Endothelial cell of umbilical vein (primary cell): ENCODE data around the gene TMEM120B. TPM values are rescaled to one million over a fixed set of nuclear protein-coding genes. Genes with fewer than 3 reads are reported as not detected.
"Not testable (repeated sequence)": the region's sequence is repeated elsewhere in the genome, so short reads cannot be mapped to it uniquely, and the experiment has no call there.

Experiments used
- BruUV-seq: library from RNA; stranded (reverse); fragments of 400-500 nt; replicated peaks from 2 replicates; lab custom pipeline; 2021; lab: Mats Ljungman, UMichigan
- CTCF ChIA-PET: fragments of 300-600, 350-600 bp; sonication (Branson Sonifier 250); formaldehyde crosslinking; loops from one replicate; lab custom pipeline; 2021; ENCODE audit warnings: antibody characterized with exemption, inconsistent platforms; lab: Charles Lee
- POLR2A ChIA-PET: fragments of 300-600, 350-600 bp; sonication (Branson Sonifier 250); formaldehyde crosslinking; loops from one replicate; lab custom pipeline; 2021; ENCODE audit warnings: antibody characterized with exemption, inconsistent platforms; lab: Charles Lee
- DNase-seq: peaks from one replicate; pipeline ENCODE4 v3.0.0-alpha.2; 2011; ENCODE audit warnings: low read depth, low spot score
- FAIRE-seq: peaks from 2 replicates; lab custom pipeline; 2011; peaks lifted over from hg19 to GRCh38; lab: Jason Lieb, UNC
- H2AFZ ChIP-seq: 2 replicates; pipeline ENCODE4 v1.6.0; 2012; ENCODE audit warnings: low read depth, low read length, control low read depth, inconsistent platforms
- H3K27ac ChIP-seq: 2 replicates; pipeline ENCODE4 v1.5.1; 2011; ENCODE audit warnings: low read depth, mild to moderate bottlenecking, control low read depth, low read length, moderate library complexity; ENCODE audit not compliant: insufficient read depth
- H3K27me3 ChIP-seq, 2 experiments: 2 replicates each; pipeline versions ENCODE4 v1.6.0 to v1.6.1; 2011; ENCODE audit warnings: low read length in 2 of 2, mixed read lengths in 1 of 2; ENCODE audit not compliant: control insufficient read depth in 2 of 2, insufficient read depth in 2 of 2
- H3K36me3 ChIP-seq, 2 experiments: 2 replicates in 1 of 2; 3 replicates in 1 of 2; pipeline ENCODE4 v1.5.1; 2011; ENCODE audit warnings: low read length in 2 of 2, mild to moderate bottlenecking in 1 of 2, moderate library complexity in 1 of 2; ENCODE audit not compliant: control insufficient read depth in 2 of 2, insufficient read depth in 2 of 2; ENCODE audit errors: extremely low read depth in 1 of 2
- H3K4me1 ChIP-seq: 3 replicates; pipeline ENCODE4 v1.5.1; 2011; ENCODE audit warnings: mild to moderate bottlenecking, low read length; ENCODE audit not compliant: control insufficient read depth, insufficient read depth; ENCODE audit errors: extremely low read depth
- H3K4me2 ChIP-seq: 2 replicates; pipeline ENCODE4 v1.6.1; 2011; ENCODE audit warnings: low read length, control low read depth, mixed read lengths; ENCODE audit not compliant: insufficient read depth
- H3K4me3 ChIP-seq, 3 experiments: fragments of 200-600 bp in 1 of 3; sonication (generic), shearing (Covaris generic) in 1 of 3; replicated peaks in 1 of 3; 2 replicates each; pipeline ENCODE4 v1.5.1; 2011 to 2016; ENCODE audit warnings: control low read depth in 3 of 3, low read length in 3 of 3, mild to moderate bottlenecking in 2 of 3, inconsistent platforms in 1 of 3, low read depth in 1 of 3, moderate library complexity in 1 of 3; ENCODE audit not compliant: insufficient read depth in 1 of 3
- H3K79me2 ChIP-seq: 2 replicates; pipeline ENCODE4 v1.6.0; 2012; ENCODE audit warnings: low read length, inconsistent platforms; ENCODE audit not compliant: control insufficient read depth, insufficient read depth
- H3K9ac ChIP-seq: replicated peaks from 2 replicates; pipeline ENCODE3; 2011; ENCODE audit warnings: low read length, control low read depth; ENCODE audit not compliant: insufficient read depth; ENCODE audit errors: extremely low read depth
- H3K9me1 ChIP-seq: replicated peaks from 3 replicates; pipeline ENCODE4 v1.6.0; 2011; ENCODE audit warnings: mild to moderate bottlenecking, low read length; ENCODE audit not compliant: control insufficient read depth, insufficient read depth; ENCODE audit errors: extremely low read depth
- H3K9me3 ChIP-seq: replicated peaks from 2 replicates; pipeline ENCODE4 v1.5.1; 2012; ENCODE audit warnings: low read length, inconsistent platforms; ENCODE audit not compliant: control insufficient read depth, insufficient read depth
- H4K20me1 ChIP-seq: replicated peaks from 2 replicates; pipeline ENCODE3; 2011; ENCODE audit warnings: mild to moderate bottlenecking, low read length; ENCODE audit not compliant: control insufficient read depth, insufficient read depth; ENCODE audit errors: extremely low read depth
- FOS ChIP-seq: IDR thresholded peaks from 2 replicates; pipeline ENCODE4 v1.6.1; 2011; ENCODE audit warnings: mild to moderate bottlenecking, low read length, moderate library complexity, borderline replicate concordance; ENCODE audit not compliant: insufficient read depth
- GATA2 ChIP-seq: IDR thresholded peaks from 2 replicates; pipeline ENCODE4 v1.7.0; 2011; ENCODE audit warnings: low read depth, mild to moderate bottlenecking, moderate library complexity, mixed read lengths, low read length; ENCODE audit not compliant: insufficient read length, insufficient read depth
- JUN ChIP-seq: IDR thresholded peaks from 2 replicates; pipeline ENCODE4 v1.6.1; 2011; ENCODE audit warnings: borderline replicate concordance, low read depth; ENCODE audit not compliant: insufficient read length, insufficient read depth
- dilution Hi-C: fragments of 300-500 bp; cut with MboI; formaldehyde crosslinking; loops from one replicate; pipeline ENCODE4 v1.15.0; 2019; ENCODE audit warnings: low sequenced_read_pairs; ENCODE audit not compliant: extremely low pct_ligation_motif_present
- intact Hi-C: fragments of 100-400 bp; cut with micrococcal nuclease; formaldehyde crosslinking; loops from one replicate; pipeline ENCODE4 v1.10.0; 2022
- polyA plus RNA-seq, 4 experiments: library from polyadenylated mRNA; depleted of rRNA in 3 of 4; stranded (reverse) in 3 of 4; unstranded in 1 of 4; fragments of >200 nt; gene quantifications; 2 replicates each; pipeline versions ENCODE4 v1.2.1 to v1.2.3, GENCODE V29; 2011 to 2012; ENCODE audit warnings: missing spikeins in 1 of 4
- total RNA-seq: library from RNA; stranded (reverse); gene quantifications from 2 replicates; pipeline ENCODE4 v1.2.3, GENCODE V29; 2021

The TMEM120B gene
- total and polyA plus RNA-seq, 2 donors (not counting 3 experiments of a cell fraction or from before 2014, with no cell fraction given) = 10.4 to 12.8 TPM

DNA sequence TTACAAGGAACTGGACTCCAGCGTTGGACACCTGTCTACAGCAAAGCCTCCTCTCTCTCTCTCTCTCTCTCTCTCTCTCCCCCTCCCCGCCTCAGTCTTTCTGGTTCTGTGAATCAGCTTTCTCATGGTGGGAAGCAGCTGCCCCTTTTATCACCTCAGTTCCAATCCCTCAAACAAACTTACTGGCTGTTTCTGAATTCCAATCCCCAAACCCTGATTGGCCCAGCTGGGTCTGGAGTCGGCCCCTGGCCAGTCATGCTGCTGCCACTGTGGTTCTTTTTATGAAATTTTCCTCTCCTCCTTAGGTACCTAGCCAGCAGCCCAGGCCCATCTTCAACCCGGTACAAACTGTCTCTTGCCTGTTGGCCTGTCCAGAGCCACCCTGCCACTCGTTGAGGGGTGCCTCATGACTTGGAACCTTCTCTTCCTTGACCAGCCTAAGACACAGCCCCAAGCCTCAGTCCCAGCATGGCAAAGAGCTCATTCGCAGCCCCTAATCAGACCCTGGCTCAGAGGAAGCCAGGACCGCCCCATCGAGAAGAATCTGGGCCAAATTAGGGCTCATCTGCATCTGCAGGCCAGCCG lies 33.7 kb upstream of the TMEM120B start:
- dilution Hi-C loops (no loop called here), intact Hi-C loops (no loop called here)
- DNase-seq = no peak
- H3K9me3 ChIP-seq = no peaks in the 10 kb centered on the region
- H3K79me2 ChIP-seq = no peaks in the 10 kb centered on the region
- no peaks in the 10 kb centered on the region for H3K9me1 ChIP-seq
- POLR2A ChIA-PET = no interaction called here
- H3K9ac ChIP-seq = no peak overlapping the region
- no peak overlapping the region for H3K4me2 ChIP-seq
- no peak overlapping the region for H3K4me3 ChIP-seq
- TF ChIP-seq GATA2 (no peak), FOS (no peak), JUN (no peak)
- CTCF ChIA-PET = interaction anchor here (1.3 to 9.2 kb wide), 2 partner anchors 10 to 126 kb away, joined by 4 to 154 read pairs; no protein-coding TSS in a partner anchor
- H4K20me1 ChIP-seq = no peaks in the 10 kb centered on the region
- no peak for FAIRE-seq
- BruUV-seq = no TSS peak
- H3K4me1 ChIP-seq = no peaks in the 10 kb centered on the region
- H3K27me3 ChIP-seq = no peaks in the 10 kb centered on the region
- no peak overlapping the region for H3K27ac ChIP-seq
- H2AFZ ChIP-seq = no peak overlapping the region
- no peaks in the 10 kb centered on the region for H3K36me3 ChIP-seq

- H3K79me2 ChIP-seq, intact Hi-C loops, dilution Hi-C loops, BruUV-seq, POLR2A ChIA-PET, H3K27ac ChIP-seq, DNase-seq, H3K36me3 ChIP-seq, H3K9me1 ChIP-seq, H4K20me1 ChIP-seq, H3K27me3 ChIP-seq, H2AFZ ChIP-seq, H3K9ac ChIP-seq, H3K9me3 ChIP-seq, H3K4me1 ChIP-seq, H3K4me3 ChIP-seq, FAIRE-seq, H3K4me2 ChIP-seq: not testable (repeated sequence)
- CTCF ChIA-PET = interaction anchor here (1.3 to 9.2 kb wide), 2 partner anchors 11 to 127 kb away, joined by 4 to 154 read pairs; no protein-coding TSS in a partner anchor
These were observed 32.8 kb upstream of the TMEM120B start for GRCh38 chr12:121679661-121680197.
